ENCODE results near the gene ASMTL.
A peak's percentile ranks its signal among the peaks of the same experiment; 100 is the strongest.
"Not testable (repeated sequence)": the region's sequence is repeated elsewhere in the genome, so short reads cannot be mapped to it uniquely, and the experiment has no call there.

ASMTL gene

GRCh38 chrX:1486749-1487361 lies 34.1 kb upstream of the ASMTL start:
- Mint-ChIP-seq H3K4me3 (no peak overlapping the region), H3K36me3 (peaks cover 57% of the 10 kb centered on the region), H3K27ac (peak overlapping the region; percentile 75), H3K4me1 (peaks cover 62% of the 10 kb centered on the region), H3K9me3 (peaks cover 6% of the 10 kb centered on the region), H3K27me3 (no peaks in the 10 kb centered on the region)
- no peak for ATAC-seq

GRCh38 chrX:1486177-1486576 lies 33.5 kb upstream of the ASMTL start:
- H3K4me1 Mint-ChIP-seq = peaks cover 62% of the 10 kb centered on the region

DNA sequence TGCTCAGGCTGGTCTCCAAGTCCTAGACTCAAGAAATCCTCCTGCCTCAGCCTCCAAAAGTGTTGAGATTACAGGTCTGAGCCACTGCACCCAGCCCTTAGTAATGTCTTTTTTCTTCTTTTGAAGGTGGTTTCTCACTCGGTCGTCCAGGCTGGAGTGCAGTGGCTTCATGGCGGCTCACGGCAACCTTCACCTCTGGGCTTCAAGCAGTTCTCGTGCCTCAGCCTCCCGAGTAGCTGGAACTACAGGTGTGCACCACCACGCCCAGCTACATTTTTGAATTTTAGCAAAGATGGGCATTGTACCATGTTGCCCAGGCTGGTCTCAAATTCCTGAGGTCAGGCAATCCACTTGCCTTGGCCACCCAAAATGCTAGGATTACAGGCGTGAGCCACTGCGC lies 32.3 kb upstream of the ASMTL start:
- Mint-ChIP-seq H3K27ac (peak overlapping the region; percentile 100), H3K36me3 (peaks cover 64% of the 10 kb centered on the region), H3K4me3 (no peak overlapping the region), H3K27me3 (no peaks in the 10 kb centered on the region), H3K9me3 (peaks cover 3% of the 10 kb centered on the region), H3K4me1 (peaks cover 72% of the 10 kb centered on the region)
- no peak for ATAC-seq

More at GRCh38 chrX:1486177-1486576, 33.5 kb upstream of the ASMTL start:
- H3K27me3 Mint-ChIP-seq = no peaks in the 10 kb centered on the region
- H3K4me3 Mint-ChIP-seq = no peak overlapping the region
- peaks cover under 1% of the 10 kb centered on the region for H3K9me3 Mint-ChIP-seq
- no peak for ATAC-seq
- peaks cover 55% of the 10 kb centered on the region for H3K36me3 Mint-ChIP-seq
- H3K27ac Mint-ChIP-seq = no peak overlapping the region

DNA sequence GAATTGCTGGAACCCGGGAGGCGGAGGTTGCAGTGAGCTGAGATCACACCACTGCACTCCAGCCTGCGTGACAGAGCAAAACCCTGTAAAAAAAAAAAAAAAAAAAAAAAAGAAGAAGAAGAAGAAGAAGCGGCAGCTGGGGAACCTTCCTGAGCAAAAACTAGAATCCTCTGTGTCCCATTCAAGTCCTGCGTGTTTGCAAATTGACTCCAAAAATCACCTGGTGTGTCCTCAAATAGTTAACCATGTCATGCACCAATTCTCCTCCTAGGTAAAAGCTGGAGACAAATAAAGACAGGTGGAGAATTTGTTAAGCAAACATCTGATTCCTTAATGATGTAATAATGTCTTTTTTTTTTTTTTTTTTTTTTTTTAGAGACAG lies 31.9 kb upstream of the ASMTL start:
- ATAC-seq = peak; percentile 9
- Mint-ChIP-seq H3K27ac (peak overlapping the region; percentile 100), H3K4me3 (peak overlapping the region; percentile 78), H3K9me3 (peaks cover 3% of the 10 kb centered on the region), H3K27me3 (no peaks in the 10 kb centered on the region), H3K4me1 (peaks cover 76% of the 10 kb centered on the region), H3K36me3 (peaks cover 68% of the 10 kb centered on the region)

DNA sequence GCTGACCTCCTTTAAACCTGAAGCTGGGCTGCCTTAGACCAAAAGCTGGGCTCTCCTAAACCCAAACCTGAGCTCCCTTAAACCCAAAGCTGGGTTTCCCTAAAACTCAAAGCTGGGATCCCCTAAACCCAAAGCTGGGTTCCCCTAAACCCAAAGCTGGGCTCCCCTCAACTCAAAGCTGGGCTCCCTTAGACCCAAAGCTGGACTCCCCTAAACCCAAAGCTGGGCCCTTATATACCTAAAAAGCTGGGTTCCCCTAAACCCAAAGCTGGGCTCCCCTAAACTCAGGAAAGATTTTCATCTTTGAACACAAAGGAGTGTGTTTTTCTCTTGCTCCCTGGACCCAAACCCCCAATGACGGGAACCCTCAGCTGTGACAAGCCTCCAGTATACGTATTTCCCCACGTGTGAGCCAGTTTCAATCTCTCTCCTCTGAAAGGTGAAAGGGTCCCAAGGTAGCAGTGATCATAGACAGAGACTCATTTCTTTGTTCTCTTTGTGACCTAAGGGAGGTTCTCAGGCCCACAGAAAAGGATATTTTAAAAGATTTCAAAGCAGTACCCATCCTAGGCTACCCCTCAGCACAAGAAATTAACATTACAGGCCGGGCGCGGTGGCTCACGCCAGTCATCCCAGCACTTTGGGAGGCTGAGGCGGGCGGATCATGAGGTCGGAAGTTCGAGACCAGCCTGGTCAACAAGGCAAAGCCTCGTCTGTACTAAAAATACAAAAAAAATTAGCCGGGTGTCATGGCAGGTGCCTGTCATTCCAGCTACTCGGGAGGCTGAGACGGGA lies 31.3 kb upstream of the ASMTL start:
- H3K36me3 Mint-ChIP-seq = peaks cover 74% of the 10 kb centered on the region

DNA sequence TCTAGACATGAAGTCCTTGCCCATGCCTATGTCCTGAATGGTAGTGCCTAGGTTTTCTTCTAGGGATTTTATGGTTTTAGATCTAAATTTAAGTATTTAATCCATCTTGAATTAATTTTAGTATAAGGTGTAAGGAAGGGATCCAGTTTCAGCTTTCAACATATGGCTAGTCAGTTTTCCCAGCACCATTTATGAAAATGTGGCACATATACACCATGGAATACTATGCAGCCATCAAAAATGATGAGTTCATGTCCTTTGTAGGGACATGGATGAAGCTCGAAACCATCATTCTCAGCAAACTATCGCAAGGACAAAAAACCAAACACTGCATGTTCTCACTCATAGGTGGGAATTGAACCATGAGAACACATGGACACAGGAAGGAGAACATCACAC lies 29.8 kb upstream of the ASMTL start:
- peaks cover 87% of the 10 kb centered on the region for H3K4me1 Mint-ChIP-seq
- H3K4me3 Mint-ChIP-seq, ATAC-seq, H3K27me3 Mint-ChIP-seq: not testable (repeated sequence)
- peaks cover 11% of the 10 kb centered on the region for H3K9me3 Mint-ChIP-seq
- H3K36me3 Mint-ChIP-seq = peaks cover 78% of the 10 kb centered on the region
- H3K27ac Mint-ChIP-seq = peak overlapping the region; percentile 100

More for the DNA sequence above, 31.3 kb upstream of the ASMTL start:
- no peaks in the 10 kb centered on the region for H3K27me3 Mint-ChIP-seq
- peaks cover 8% of the 10 kb centered on the region for H3K9me3 Mint-ChIP-seq
- H3K27ac Mint-ChIP-seq = peak overlapping the region; percentile 100
- H3K4me3 Mint-ChIP-seq = peak overlapping the region; percentile 78
- peaks cover 82% of the 10 kb centered on the region for H3K4me1 Mint-ChIP-seq
- ATAC-seq = peak; percentile 79

DNA sequence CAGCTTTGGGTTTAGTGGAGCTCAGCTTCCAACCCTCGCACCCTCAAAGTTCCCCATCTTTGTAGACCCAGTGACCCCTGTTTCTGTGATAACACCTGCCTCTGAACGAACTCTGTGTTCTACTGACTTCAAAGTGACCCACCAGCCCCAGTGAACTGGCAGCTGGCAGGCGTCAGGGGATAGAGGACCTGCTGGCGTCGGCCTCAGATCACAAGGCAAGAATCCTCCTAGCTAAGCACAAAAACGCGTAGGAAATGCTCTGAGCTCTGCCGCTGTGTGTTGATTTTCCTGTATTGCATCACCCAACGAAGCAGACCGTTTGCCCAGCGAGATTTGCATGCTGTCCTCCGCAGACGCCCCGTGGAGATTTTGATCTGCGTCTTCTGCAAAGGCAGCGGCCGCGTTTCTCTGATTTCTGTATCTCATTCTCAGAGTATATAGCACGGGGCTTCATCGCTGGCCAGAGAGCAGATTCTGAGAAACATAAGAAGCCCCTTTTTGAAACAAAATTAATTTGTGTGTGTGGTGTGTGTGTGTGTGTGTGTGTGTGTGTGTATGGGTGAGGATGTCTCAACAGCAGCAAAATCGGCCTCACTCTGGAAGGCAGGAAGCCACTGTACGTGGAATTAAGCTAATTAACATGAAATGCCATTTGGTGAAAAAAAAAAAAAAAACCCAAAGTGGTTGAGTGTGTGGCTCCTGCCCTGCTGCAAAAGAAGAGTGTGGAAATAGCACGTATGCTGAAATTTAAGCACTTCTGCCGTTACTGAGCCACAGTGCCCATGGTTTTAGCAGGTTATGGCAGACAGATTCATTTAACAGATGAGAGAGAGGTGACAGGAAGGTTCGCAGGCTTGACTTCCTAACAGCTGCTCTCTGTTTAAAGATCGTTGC lies 29.2 kb upstream of the ASMTL start:
- H3K27ac Mint-ChIP-seq = peak overlapping the region; percentile 100
- no peaks in the 10 kb centered on the region for H3K27me3 Mint-ChIP-seq
- peaks cover 11% of the 10 kb centered on the region for H3K9me3 Mint-ChIP-seq
- H3K4me3 Mint-ChIP-seq = peak overlapping the region; percentile 76
- H3K4me1 Mint-ChIP-seq = peaks cover 87% of the 10 kb centered on the region
- ATAC-seq = peak; percentile 78
- peaks cover 78% of the 10 kb centered on the region for H3K36me3 Mint-ChIP-seq

GRCh38 chrX:1480082-1480785 lies 27.5 kb upstream of the ASMTL start:
- peaks cover 86% of the 10 kb centered on the region for H3K4me1 Mint-ChIP-seq
- H3K27me3 Mint-ChIP-seq = no peaks in the 10 kb centered on the region
- H3K27ac Mint-ChIP-seq = peak overlapping the region; percentile 100
- H3K4me3 Mint-ChIP-seq = peak overlapping the region; percentile 60
- no peak for ATAC-seq
- H3K9me3 Mint-ChIP-seq = peaks cover 14% of the 10 kb centered on the region
- peaks cover 74% of the 10 kb centered on the region for H3K36me3 Mint-ChIP-seq

- ATAC-seq = no peak
- no peak overlapping the region for H3K4me3 Mint-ChIP-seq
- H3K4me1 Mint-ChIP-seq = peaks cover 88% of the 10 kb centered on the region
- H3K9me3 Mint-ChIP-seq = peaks cover 36% of the 10 kb centered on the region
- no peaks in the 10 kb centered on the region for H3K27me3 Mint-ChIP-seq
- H3K36me3 Mint-ChIP-seq = peaks cover 83% of the 10 kb centered on the region
- H3K27ac Mint-ChIP-seq = peak overlapping the region; percentile 69
Observed at GRCh38 chrX:1477801-1478458, 25.2 kb upstream of the ASMTL start.

GRCh38 chrX:1477229-1477628 lies 24.5 kb upstream of the ASMTL start:
- peaks cover 42% of the 10 kb centered on the region for H3K9me3 Mint-ChIP-seq
- peak overlapping the region; percentile 69 for H3K27ac Mint-ChIP-seq
- H3K27me3 Mint-ChIP-seq = no peaks in the 10 kb centered on the region
- H3K4me3 Mint-ChIP-seq = no peak overlapping the region
- ATAC-seq = no peak
- peaks cover 88% of the 10 kb centered on the region for H3K36me3 Mint-ChIP-seq
- peaks cover 91% of the 10 kb centered on the region for H3K4me1 Mint-ChIP-seq

DNA sequence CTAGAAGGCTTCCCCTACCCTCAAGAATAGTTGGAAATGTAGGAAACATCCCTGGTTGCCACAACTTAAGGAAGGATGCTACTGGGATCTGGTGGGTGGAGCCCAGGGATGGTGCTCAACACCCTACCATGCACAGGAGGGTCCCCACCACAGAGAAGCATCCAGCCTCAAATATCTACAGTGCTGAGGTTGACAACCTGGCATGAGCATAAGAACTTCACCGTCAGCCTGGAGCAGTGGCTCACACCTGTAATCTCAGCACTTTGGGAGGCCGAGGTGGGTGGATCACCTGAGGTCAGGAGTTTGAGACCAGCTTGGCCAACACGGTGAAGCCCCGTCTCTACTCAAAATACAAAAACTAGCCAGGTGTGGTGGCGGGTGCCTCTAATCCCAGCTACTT lies 24.0 kb upstream of the ASMTL start:
- Mint-ChIP-seq H3K4me3 (no peak overlapping the region), H3K9me3 (peaks cover 45% of the 10 kb centered on the region), H3K27ac (peak overlapping the region; percentile 69), H3K27me3 (no peaks in the 10 kb centered on the region), H3K36me3 (peaks cover 88% of the 10 kb centered on the region), H3K4me1 (peaks cover 91% of the 10 kb centered on the region)
- no peak for ATAC-seq

DNA sequence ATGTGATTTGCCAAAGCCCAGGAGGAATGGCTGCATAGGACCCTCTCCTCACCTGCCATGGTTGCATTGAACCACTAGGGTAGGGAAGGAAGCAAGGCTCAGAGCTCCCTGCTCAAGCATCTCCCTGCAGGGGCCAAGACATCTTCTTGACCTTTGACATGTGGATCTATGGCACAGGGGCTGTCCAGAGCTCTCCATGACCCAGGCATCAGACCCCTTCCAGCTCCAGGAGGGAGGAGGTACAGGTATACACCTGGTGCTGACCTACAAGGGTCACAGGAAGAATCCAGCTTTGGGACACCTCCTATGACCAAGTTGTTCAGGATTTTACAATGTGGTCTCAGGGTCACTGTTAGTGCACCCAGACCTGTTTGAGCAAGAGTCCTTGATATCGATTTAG lies 23.2 kb upstream of the ASMTL start:
- H3K27ac Mint-ChIP-seq = no peak overlapping the region
- no peak for ATAC-seq
- H3K27me3 Mint-ChIP-seq = no peaks in the 10 kb centered on the region
- H3K4me1 Mint-ChIP-seq = peaks cover 91% of the 10 kb centered on the region
- no peak overlapping the region for H3K4me3 Mint-ChIP-seq
- H3K9me3 Mint-ChIP-seq = peaks cover 45% of the 10 kb centered on the region
- peaks cover 87% of the 10 kb centered on the region for H3K36me3 Mint-ChIP-seq

DNA sequence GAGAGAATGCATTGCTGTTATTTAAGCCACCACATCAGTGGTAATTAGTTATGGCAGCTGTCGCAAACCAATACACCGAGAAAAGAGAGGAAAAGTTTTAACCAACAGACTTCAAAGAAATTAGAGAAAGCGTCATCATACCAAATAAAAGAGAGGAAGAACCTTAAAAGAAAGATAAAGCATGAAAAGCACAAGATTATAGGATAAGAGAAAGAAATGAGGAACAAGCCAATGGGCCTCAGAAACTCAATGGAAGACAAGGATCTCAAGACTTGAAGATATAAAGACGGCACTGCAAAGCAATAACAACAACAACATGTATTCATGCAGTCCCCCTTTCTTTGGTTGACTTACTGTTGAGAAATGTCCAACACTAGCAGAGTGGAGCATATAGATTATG lies 22.8 kb upstream of the ASMTL start:
- Mint-ChIP-seq H3K4me3 (no peak overlapping the region), H3K27ac (peak overlapping the region; percentile 1), H3K4me1 (peaks cover 90% of the 10 kb centered on the region), H3K27me3 (no peaks in the 10 kb centered on the region), H3K36me3 (peaks cover 83% of the 10 kb centered on the region), H3K9me3 (peaks cover 45% of the 10 kb centered on the region)
- ATAC-seq = no peak

GRCh38 chrX:1474593-1474992 lies 21.9 kb upstream of the ASMTL start:
- ATAC-seq, H3K4me3 Mint-ChIP-seq, H3K27me3 Mint-ChIP-seq, H3K27ac Mint-ChIP-seq: not testable (repeated sequence)
- H3K36me3 Mint-ChIP-seq = peaks cover 74% of the 10 kb centered on the region
- H3K4me1 Mint-ChIP-seq = peaks cover 87% of the 10 kb centered on the region
- H3K9me3 Mint-ChIP-seq = peaks cover 42% of the 10 kb centered on the region
